ENCODE results near the gene PHC2.

PHC2 gene

GRCh38 chr1:33420870-33421775 lies 9.8 kb downstream of the PHC2 start:
- DNase-seq, result no peak

GRCh38 chr1:33418811-33419210 lies 12.1 kb downstream of the PHC2 start:
- DNase-seq, result no peak

GRCh38 chr1:33414879-33415278 lies 16.0 kb downstream of the PHC2 start:
- DNase-seq, result no peak

GRCh38 chr1:33410091-33410701 lies 20.7 kb downstream of the PHC2 start:
- DNase-seq, result no peak

- DNase-seq, result no peak
Measured at GRCh38 chr1:33408093-33408436, 22.8 kb downstream of the PHC2 start.

GRCh38 chr1:33407352-33408092 lies 23.4 kb downstream of the PHC2 start:
- no peak for DNase-seq

- no peak for DNase-seq
Measured at GRCh38 chr1:33402206-33402605, 28.7 kb downstream of the PHC2 start.

- DNase-seq, result no peak
Measured at GRCh38 chr1:33401471-33401870, 29.4 kb downstream of the PHC2 start.

- DNase-seq, result no peak
Measured at GRCh38 chr1:33400153-33400911, 30.6 kb downstream of the PHC2 start.

- DNase-seq, result no peak
Measured at GRCh38 chr1:33399375-33399774, 31.5 kb downstream of the PHC2 start.

GRCh38 chr1:33397994-33398393 lies 32.9 kb downstream of the PHC2 start:
- no peak for DNase-seq

- no peak for DNase-seq
Measured at GRCh38 chr1:33397125-33397506, 33.8 kb downstream of the PHC2 start.

GRCh38 chr1:33396188-33397124 lies 34.4 kb downstream of the PHC2 start:
- no peak for DNase-seq

- DNase-seq, result no peak
Measured at GRCh38 chr1:33394770-33395169, 36.1 kb downstream of the PHC2 start.

- DNase-seq, result no peak
Measured at GRCh38 chr1:33393991-33394390, 36.9 kb downstream of the PHC2 start.

- no peak for DNase-seq
Measured at GRCh38 chr1:33393524-33393923, 37.4 kb downstream of the PHC2 start.

GRCh38 chr1:33392639-33393038 lies 38.3 kb downstream of the PHC2 start:
- DNase-seq, result peak; percentile 26

- no peak for DNase-seq
Measured at GRCh38 chr1:33392206-33392605, 38.7 kb downstream of the PHC2 start.

GRCh38 chr1:33391343-33392078 lies 39.4 kb downstream of the PHC2 start:
- DNase-seq, result no peak

GRCh38 chr1:33390542-33390941 lies 40.4 kb downstream of the PHC2 start:
- DNase-seq, result no peak
